ENCODE results near the gene TMEM128.

DNA sequence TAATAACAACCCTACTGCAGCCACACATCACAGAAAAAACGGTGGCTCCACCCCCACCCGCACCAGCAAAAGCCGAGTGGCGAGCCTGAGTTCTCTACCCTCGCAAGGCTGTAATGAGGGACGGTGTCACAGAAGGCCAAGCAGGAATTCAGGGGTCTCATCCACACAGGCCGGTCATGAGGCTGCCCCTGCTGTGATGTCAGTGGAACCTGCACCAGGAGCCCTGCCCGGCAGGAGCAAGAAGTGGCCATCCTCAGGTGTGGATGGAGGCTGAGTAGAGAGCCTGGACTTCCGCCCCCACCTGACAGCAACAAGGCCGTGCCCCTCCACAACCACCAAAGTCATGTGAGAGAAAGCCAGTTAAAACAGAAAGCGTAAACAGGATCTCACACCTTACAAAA, 21.3 kb upstream of the TMEM128 start:
- TF ChIP-seq EZH2phosphoT487 (IDR thresholded peaks at IDR 0.05; ENCODE audit: borderline replicate concordance, low read length), result no peak
- TF ChIP-seq, protein P1, sequence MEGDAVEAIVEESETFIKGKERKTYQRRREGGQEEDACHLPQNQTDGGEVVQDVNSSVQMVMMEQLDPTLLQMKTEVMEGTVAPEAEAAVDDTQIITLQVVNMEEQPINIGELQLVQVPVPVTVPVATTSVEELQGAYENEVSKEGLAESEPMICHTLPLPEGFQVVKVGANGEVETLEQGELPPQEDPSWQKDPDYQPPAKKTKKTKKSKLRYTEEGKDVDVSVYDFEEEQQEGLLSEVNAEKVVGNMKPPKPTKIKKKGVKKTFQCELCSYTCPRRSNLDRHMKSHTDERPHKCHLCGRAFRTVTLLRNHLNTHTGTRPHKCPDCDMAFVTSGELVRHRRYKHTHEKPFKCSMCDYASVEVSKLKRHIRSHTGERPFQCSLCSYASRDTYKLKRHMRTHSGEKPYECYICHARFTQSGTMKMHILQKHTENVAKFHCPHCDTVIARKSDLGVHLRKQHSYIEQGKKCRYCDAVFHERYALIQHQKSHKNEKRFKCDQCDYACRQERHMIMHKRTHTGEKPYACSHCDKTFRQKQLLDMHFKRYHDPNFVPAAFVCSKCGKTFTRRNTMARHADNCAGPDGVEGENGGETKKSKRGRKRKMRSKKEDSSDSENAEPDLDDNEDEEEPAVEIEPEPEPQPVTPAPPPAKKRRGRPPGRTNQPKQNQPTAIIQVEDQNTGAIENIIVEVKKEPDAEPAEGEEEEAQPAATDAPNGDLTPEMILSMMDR (IDR thresholded peaks at IDR 0.05; ENCODE audit: low read depth, low read length, poor library complexity, severe bottlenecking), result no peak
